ENCODE data around the gene UNC79.

Gene UNC79

DNA sequence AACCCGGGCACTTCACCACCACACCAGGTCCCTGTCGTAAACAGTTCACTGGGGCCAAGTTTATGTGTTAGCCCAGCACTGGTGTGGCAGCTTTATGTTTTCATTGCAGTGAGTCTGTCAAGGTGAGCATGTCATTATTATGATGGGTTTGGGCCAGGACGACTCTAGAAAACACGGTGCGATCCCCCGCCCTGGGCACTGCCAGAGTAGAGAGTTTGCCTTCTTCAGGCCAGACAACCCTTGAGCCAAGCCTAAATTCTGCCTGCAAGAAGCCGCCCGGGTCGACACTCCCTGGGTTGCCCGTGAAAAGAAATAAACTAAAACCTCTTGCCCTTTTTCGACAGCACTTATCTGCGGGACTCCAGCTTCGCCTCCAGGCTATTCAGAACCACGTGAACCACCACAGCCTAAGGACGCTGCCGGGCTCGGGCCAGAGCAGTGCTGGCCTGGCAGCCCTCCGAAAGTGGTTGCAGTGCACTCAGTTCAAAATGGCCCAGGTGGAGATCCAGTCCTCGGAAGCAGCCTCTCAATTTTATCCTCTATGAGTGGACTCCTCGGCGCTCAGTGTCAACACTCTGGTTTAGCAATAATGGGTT is 275.7 kb downstream of the UNC79 start:
- DNase-seq (ENCODE audit: extremely low spot score), result no peak
- ChIA-PET CTCF (no interaction called here), POLR2A (no interaction called here)
- no peak for TF ChIP-seq CTCF (IDR thresholded peaks at IDR 0.05; ENCODE audit: control extremely low read depth, extremely low read depth, low read depth, missing control alignments)

- no peak for TF ChIP-seq CTCF (IDR thresholded peaks at IDR 0.05; ENCODE audit: control extremely low read depth, extremely low read depth, low read depth, missing control alignments)
- ChIA-PET CTCF (interaction anchor here (1.1 kb wide), 1 partner anchor 9 kb away, joined by 3 read pairs; no protein-coding TSS in a partner anchor), POLR2A (no interaction called here)
- DNase-seq (ENCODE audit: extremely low spot score), result no peak
These were observed 276.7 kb downstream of the UNC79 start for GRCh38 chr14:93707475-93707874.

DNA sequence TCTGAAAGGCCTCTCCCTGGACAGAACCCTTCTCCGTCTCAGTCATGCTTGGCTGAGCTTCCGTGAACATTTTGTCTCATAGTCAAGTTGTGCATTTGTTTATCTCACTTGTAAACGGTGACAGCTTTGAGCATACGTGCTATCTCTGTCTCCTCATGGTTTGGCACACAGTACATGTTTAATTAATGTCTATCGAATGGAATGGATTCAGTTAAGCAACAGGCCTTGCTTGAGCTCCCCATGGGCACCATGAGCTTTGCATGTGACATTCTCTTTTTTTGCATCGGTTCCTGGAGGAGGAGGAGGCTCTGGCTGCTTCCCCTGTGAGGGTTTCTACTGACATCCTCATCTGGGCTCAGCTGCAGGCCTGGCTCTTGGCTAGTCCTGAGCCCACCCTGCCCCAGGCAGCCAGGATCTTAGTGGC is 277.6 kb downstream of the UNC79 start:
- POLR2A ChIA-PET, result no interaction called here
- CTCF ChIA-PET, result no interaction called here
- TF ChIP-seq CTCF (IDR thresholded peaks at IDR 0.05; ENCODE audit: control extremely low read depth, extremely low read depth, low read depth, missing control alignments), result no peak
- no peak for DNase-seq (ENCODE audit: extremely low spot score)

- no peak for TF ChIP-seq CTCF (IDR thresholded peaks at IDR 0.05; ENCODE audit: control extremely low read depth, extremely low read depth, low read depth, missing control alignments)
- CTCF ChIA-PET, result no interaction called here
- POLR2A ChIA-PET, result no interaction called here
- DNase-seq (ENCODE audit: extremely low spot score), result no peak
These were observed 278.1 kb downstream of the UNC79 start for GRCh38 chr14:93708800-93709199.

- no peak for DNase-seq (ENCODE audit: extremely low spot score)
- TF ChIP-seq CTCF (IDR thresholded peaks at IDR 0.05; ENCODE audit: control extremely low read depth, extremely low read depth, low read depth, missing control alignments), result no peak
- CTCF ChIA-PET, result no interaction called here
- POLR2A ChIA-PET, result no interaction called here
These were observed 278.5 kb downstream of the UNC79 start for GRCh38 chr14:93709249-93709648.

- CTCF ChIA-PET, result interaction anchor here (1.2 kb wide), 1 partner anchor 143 kb away, joined by 3 read pairs; no protein-coding TSS in a partner anchor
- no peak for DNase-seq (ENCODE audit: extremely low spot score)
- POLR2A ChIA-PET, result no interaction called here
These were observed 281.5 kb downstream of the UNC79 start for GRCh38 chr14:93712079-93712837.

More at GRCh38 chr14:93712079-93712837, 281.5 kb downstream of the UNC79 start:
- TF ChIP-seq CTCF (IDR thresholded peaks at IDR 0.05; ENCODE audit: control extremely low read depth, extremely low read depth, low read depth, missing control alignments), result no peak

All from GM10248 (cell line).